ENCODE results near the gene ZNRF1.

DNA sequence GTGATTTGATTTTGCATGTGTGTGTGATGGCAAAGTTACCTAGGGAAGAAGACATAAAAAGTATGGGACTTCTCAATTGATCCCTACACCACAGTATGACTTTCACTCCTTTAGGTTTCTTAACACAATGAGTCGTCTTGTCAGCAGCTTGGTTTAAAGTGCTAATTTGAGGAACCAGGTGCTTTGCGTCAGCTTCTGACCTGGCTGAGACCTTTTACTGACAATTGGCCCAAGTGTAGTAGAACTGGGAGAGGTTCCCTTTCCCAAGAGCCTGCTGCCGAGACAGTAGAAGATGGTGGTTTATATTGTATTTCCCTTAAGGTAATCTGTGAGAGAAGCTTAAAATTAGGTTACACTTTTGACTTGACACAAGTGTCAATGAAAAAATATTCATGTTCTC lies 62.8 kb downstream of the ZNRF1 start:
- TF ChIP-seq, protein P1, sequence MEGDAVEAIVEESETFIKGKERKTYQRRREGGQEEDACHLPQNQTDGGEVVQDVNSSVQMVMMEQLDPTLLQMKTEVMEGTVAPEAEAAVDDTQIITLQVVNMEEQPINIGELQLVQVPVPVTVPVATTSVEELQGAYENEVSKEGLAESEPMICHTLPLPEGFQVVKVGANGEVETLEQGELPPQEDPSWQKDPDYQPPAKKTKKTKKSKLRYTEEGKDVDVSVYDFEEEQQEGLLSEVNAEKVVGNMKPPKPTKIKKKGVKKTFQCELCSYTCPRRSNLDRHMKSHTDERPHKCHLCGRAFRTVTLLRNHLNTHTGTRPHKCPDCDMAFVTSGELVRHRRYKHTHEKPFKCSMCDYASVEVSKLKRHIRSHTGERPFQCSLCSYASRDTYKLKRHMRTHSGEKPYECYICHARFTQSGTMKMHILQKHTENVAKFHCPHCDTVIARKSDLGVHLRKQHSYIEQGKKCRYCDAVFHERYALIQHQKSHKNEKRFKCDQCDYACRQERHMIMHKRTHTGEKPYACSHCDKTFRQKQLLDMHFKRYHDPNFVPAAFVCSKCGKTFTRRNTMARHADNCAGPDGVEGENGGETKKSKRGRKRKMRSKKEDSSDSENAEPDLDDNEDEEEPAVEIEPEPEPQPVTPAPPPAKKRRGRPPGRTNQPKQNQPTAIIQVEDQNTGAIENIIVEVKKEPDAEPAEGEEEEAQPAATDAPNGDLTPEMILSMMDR (IDR thresholded peaks at IDR 0.05), result no peak
- TF ChIP-seq POLR2A (IDR thresholded peaks at IDR 0.05), result no peak

Data from right lobe of liver (tissue), 4 donors.